Mammary epithelial cell (primary cell): ENCODE results near the gene BCAS3.

Experiments used
- CTCF ChIP-seq, 2 donors: IDR thresholded peaks in 1 of 2; conservative IDR thresholded peaks in 1 of 2; 2 replicates each; pipeline ENCODE4 v1.5.1; 2011 to 2012; ENCODE audit warnings: inconsistent platforms in 2 of 2, low read length in 2 of 2, mild to moderate bottlenecking in 2 of 2, control low read depth in 1 of 2, low read depth in 1 of 2; ENCODE audit not compliant: insufficient read depth in 1 of 2; ENCODE audit errors: extremely low read depth in 1 of 2
- EZH2 ChIP-seq: IDR thresholded peaks from 2 replicates; pipeline ENCODE4 v1.6.1; 2012; ENCODE audit warnings: low read length, inconsistent platforms, borderline replicate concordance

DNA sequence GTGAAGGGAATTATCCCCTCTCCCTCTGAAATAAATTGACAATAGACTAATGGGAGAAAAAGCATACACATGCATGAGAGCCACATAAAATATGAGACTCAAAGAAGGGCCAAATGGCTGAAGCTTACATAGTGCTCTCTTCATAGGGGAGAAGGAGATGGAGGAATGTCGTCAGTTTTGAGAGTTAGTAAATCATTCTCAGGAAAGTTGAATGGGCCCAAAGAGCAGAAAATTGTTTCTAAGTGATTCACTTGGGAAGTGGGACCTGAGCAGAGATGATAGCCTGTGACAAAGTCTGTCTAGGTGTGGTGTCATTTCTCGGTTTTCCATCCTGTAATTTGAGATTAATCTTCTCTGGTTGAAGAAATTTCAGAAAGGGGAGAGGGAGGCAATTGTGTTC, 35.0 kb downstream of the BCAS3 start:
- no peak for TF ChIP-seq CTCF (conservative IDR thresholded peaks at IDR 0.05 in 1 of 2, IDR thresholded peaks at IDR 0.05 in 1 of 2; ENCODE audit: extremely low read depth in 1 of 2, insufficient read depth in 1 of 2, low read depth in 1 of 2, low read length in 2 of 2)
- no peak for TF ChIP-seq EZH2
